Measurements from ENCODE around the gene ELP1.

DNA sequence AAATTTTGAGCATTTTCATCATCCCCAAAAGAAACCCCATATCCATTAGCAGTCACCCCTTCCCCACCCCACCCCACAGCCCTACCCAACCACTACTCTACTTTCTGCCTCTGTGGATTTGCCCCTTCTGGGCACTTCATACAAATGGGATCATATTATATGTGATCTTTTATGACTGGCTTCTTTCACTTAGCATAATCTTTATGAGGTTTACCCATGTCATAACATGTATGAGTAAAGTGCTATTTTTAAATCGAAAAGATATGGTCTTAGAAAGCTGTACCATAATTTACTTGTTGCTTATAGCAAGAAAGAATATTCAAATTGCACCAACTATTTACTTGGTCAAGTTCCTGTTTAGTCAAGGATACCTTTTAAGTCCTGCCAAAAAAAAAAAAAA, 12.7 kb downstream of the ELP1 start:
- TF ChIP-seq CTCF (conservative IDR thresholded peaks at IDR 0.05; ENCODE audit: low read depth, low read length), result no peak
- no peak for TF ChIP-seq EZH2 (IDR thresholded peaks at IDR 0.05; ENCODE audit: borderline replicate concordance, low read depth, low read length, poor library complexity, severe bottlenecking)
